Osteoblast (primary cell): ENCODE data around the gene GTF3C2. TPM values are rescaled to one million over a fixed set of nuclear protein-coding genes. Genes with fewer than 3 reads are reported as not detected.
"Not testable (repeated sequence)": the region's sequence is repeated elsewhere in the genome, so short reads cannot be mapped to it uniquely, and the experiment has no call there.

Experiments
- DNase-seq: peaks from one replicate; pipeline ENCODE4 v3.0.0; 2011; ENCODE audit warnings: low spot score, mixed read lengths; ENCODE audit not compliant: insufficient read length; ENCODE audit errors: missing footprints
- H2AFZ ChIP-seq: 2 replicates; pipeline ENCODE4 v1.6.0; 2011; ENCODE audit warnings: mild to moderate bottlenecking, low read length
- H3K27ac ChIP-seq: 2 replicates; pipeline ENCODE4 v1.5.1; 2011; ENCODE audit warnings: mild to moderate bottlenecking, low read depth, low read length, moderate library complexity
- H3K27me3 ChIP-seq: 2 replicates; pipeline ENCODE4 v1.6.0; 2012; ENCODE audit warnings: mild to moderate bottlenecking, control low read depth, inconsistent platforms, low read length, moderate library complexity; ENCODE audit not compliant: insufficient read depth
- H3K36me3 ChIP-seq: 2 replicates; pipeline ENCODE4 v1.5.1; 2011; ENCODE audit warnings: mild to moderate bottlenecking, low read length, control low read depth, moderate library complexity; ENCODE audit not compliant: insufficient read depth
- H3K4me1 ChIP-seq: 2 replicates; pipeline ENCODE4 v1.5.1; 2011; ENCODE audit warnings: mild to moderate bottlenecking, low read length, control low read depth, moderate library complexity; ENCODE audit not compliant: insufficient read depth
- H3K4me2 ChIP-seq: 2 replicates; pipeline ENCODE4 v1.6.0; 2011; ENCODE audit warnings: mild to moderate bottlenecking, low read length; ENCODE audit not compliant: insufficient read depth
- H3K4me3 ChIP-seq: fragments of 200-600 bp; sonication (generic); 3 replicates; pipeline ENCODE4 v1.5.1; 2012; ENCODE audit warnings: mild to moderate bottlenecking, low read length, inconsistent platforms; ENCODE audit not compliant: insufficient read depth
- H3K79me2 ChIP-seq: 2 replicates; pipeline ENCODE4 v1.6.0; 2012; ENCODE audit warnings: mild to moderate bottlenecking, low read length, control low read depth, inconsistent platforms; ENCODE audit not compliant: insufficient read depth
- H3K9me3 ChIP-seq: 2 replicates; pipeline ENCODE4 v1.5.1; 2011; ENCODE audit warnings: low read depth, low read length, control low read depth
- H4K20me1 ChIP-seq: 2 replicates; pipeline ENCODE4 v1.6.0; 2012; ENCODE audit warnings: mild to moderate bottlenecking, low read length, control low read depth; ENCODE audit not compliant: insufficient read depth
- total RNA-seq: library from RNA; depleted of rRNA; stranded (reverse); fragments of >200 nt; gene quantifications from 2 replicates; pipeline ENCODE4 v1.2.3, GENCODE V29; 2012
- TF ChIP-seq, protein P1 (sequence below): IDR thresholded peaks from 2 replicates; pipeline ENCODE4 v1.5.1; 2011; ENCODE audit warnings: mild to moderate bottlenecking, low read depth, low read length, moderate library complexity; ENCODE audit errors: extremely low read depth

Gene GTF3C2
- total RNA-seq, 1 donor = 34.4 TPM

DNA sequence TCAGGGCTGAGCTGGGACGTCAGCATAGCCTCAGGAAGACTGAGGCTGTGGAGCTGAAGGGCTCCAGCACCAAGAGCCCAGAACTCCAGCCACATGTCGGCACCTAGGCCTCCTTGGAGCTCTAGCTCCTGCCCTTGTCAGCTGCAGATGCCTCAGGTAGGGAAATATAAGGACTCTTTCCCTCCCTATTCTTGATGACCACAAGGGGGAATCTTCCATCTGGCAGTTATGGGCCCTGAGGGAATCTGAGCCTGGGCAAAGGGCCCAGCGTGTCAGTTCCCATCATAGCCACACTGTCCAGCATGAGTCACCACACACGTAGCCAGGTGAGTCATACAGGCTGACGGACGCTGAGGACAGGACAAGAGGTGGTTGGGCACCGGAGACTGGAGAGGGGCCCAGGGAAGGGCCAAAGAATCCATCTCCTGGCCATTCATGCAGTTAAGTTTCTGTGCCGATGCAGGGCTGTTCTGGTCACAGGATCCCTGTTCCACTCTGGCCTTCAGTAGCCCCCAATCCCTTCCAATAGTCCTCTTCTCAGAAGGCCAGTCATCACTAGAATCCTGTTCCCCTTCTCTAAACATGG is 35.5 kb downstream of the GTF3C2 start:
- Histone ChIP-seq H3K4me3 (peak overlapping the region; percentile 75), H3K9me3 (no peaks in the 10 kb centered on the region), H4K20me1 (peaks cover 22% of the 10 kb centered on the region), H3K79me2 (peaks cover 31% of the 10 kb centered on the region), H3K36me3 (peaks cover 16% of the 10 kb centered on the region), H3K4me1 (peaks cover 28% of the 10 kb centered on the region), H3K27ac (peak overlapping the region; percentile 100), H2AFZ (peak overlapping the region; percentile 30), H3K4me2 (peak overlapping the region; percentile 92), H3K27me3 (no peaks in the 10 kb centered on the region)
- TF ChIP-seq, protein P1, sequence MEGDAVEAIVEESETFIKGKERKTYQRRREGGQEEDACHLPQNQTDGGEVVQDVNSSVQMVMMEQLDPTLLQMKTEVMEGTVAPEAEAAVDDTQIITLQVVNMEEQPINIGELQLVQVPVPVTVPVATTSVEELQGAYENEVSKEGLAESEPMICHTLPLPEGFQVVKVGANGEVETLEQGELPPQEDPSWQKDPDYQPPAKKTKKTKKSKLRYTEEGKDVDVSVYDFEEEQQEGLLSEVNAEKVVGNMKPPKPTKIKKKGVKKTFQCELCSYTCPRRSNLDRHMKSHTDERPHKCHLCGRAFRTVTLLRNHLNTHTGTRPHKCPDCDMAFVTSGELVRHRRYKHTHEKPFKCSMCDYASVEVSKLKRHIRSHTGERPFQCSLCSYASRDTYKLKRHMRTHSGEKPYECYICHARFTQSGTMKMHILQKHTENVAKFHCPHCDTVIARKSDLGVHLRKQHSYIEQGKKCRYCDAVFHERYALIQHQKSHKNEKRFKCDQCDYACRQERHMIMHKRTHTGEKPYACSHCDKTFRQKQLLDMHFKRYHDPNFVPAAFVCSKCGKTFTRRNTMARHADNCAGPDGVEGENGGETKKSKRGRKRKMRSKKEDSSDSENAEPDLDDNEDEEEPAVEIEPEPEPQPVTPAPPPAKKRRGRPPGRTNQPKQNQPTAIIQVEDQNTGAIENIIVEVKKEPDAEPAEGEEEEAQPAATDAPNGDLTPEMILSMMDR = peak; percentile 74
- DNase-seq = peak; percentile 98

DNA sequence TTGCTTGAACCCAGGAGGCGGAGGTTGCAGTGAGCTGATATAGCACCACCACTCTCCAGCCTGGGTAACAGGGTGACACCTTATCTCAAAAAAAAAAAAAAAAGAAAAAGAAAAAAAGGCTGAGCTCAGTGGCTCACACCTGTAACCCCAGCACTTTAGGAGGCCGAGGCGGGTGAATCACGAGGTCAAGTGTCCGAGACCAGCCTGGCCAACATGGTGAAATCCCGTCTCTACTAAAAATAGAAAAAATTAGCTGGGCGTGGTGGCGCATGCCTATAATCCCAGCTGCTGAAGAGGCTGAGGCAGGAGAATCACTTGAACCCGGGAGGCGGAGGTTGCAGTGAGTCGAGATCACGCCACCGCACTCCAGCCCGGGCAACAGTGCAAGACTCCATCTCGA is 36.7 kb downstream of the GTF3C2 start:
- Histone ChIP-seq H3K36me3 (peaks cover 15% of the 10 kb centered on the region), H3K4me1 (peaks cover 28% of the 10 kb centered on the region), H3K79me2 (peaks cover 31% of the 10 kb centered on the region), H4K20me1 (peaks cover 28% of the 10 kb centered on the region)
- not testable (repeated sequence) for DNase-seq, H3K4me2 ChIP-seq, H2AFZ ChIP-seq, H3K9me3 ChIP-seq, H3K4me3 ChIP-seq, H3K27me3 ChIP-seq, H3K27ac ChIP-seq

DNA sequence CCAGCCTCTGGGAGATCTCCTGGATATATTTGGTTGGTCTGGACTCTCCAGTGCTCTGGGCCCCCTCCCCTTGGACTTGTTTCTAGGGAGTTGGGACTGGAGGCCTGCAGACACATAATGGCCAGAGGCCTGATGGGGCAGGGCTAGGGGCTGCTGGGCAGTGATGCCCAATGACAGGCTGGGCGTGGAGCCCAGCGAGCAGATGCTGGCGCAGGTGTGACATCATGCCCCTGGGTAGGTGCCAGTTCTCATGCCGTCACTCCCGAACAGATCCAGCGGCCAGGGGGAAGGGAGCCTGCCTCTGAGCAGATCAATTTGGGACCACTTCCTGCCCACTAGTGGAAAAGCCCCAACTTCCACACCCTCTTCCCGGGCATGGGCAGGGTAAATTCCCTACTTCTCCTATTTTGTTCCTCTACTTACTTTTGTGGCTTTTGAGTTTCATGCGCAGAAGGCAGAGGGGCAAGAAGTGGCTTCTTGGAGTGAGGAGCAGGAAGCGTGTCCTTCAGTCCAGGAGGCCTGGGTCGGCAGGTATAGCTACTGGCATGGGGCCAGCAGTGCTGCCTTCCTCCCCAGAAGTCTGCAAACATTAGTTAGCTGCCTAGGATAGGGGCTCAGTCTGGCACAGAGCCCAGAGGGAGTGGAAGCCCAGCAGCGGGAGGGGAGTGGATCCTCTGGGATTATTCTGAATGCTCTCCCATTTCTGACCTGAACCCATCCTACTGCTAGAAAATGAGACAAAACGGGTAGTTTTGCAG is 39.7 kb downstream of the GTF3C2 start:
- Histone ChIP-seq H3K4me3 (no peak overlapping the region), H3K79me2 (peaks cover 18% of the 10 kb centered on the region), H4K20me1 (peaks cover 47% of the 10 kb centered on the region), H3K36me3 (peaks cover 20% of the 10 kb centered on the region), H3K4me1 (peaks cover 14% of the 10 kb centered on the region), H3K9me3 (no peaks in the 10 kb centered on the region), H3K27ac (no peak overlapping the region), H2AFZ (no peak overlapping the region), H3K27me3 (no peaks in the 10 kb centered on the region), H3K4me2 (no peak overlapping the region)
- DNase-seq = peak; percentile 58
- TF ChIP-seq, protein P1 = no peak

DNA sequence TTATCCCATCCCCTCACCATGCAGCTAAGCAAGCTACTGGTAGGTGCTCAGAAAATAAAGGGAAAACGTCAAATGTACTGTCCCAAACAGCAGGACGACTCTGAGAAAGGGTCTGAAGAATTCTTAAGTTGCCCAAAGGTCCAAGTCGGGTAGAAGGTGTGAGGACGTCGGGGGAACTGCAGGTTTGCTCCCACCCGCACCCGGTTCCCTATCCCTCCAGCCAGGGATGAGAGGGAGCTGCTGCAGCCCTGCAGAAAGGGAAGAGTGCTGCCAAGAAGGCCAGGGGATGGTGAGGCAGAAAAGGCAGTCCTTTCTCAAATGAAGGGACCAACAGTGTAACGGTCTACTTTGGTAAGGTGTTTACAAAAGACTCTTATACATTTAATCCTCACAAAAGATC is 41.4 kb downstream of the GTF3C2 start:
- H3K4me1 ChIP-seq = no peaks in the 10 kb centered on the region
- no peak overlapping the region for H2AFZ ChIP-seq
- no peaks in the 10 kb centered on the region for H3K27me3 ChIP-seq
- peaks cover 24% of the 10 kb centered on the region for H3K36me3 ChIP-seq
- no peak overlapping the region for H3K4me3 ChIP-seq
- no peaks in the 10 kb centered on the region for H3K9me3 ChIP-seq
- TF ChIP-seq, protein P1 = no peak
- H3K27ac ChIP-seq = no peak overlapping the region
- peak; percentile 70 for DNase-seq
- H3K4me2 ChIP-seq = no peak overlapping the region
- peaks cover 11% of the 10 kb centered on the region for H3K79me2 ChIP-seq
- peaks cover 49% of the 10 kb centered on the region for H4K20me1 ChIP-seq
